GDM1 (cell line): ENCODE data around the gene TXNDC17.
"Not testable (repeated sequence)": the region's sequence is repeated elsewhere in the genome, so short reads cannot be mapped to it uniquely, and the experiment has no call there.

Experiments
- DNase-seq: peaks from one replicate; lab custom pipeline; 2025; lab: John Stamatoyannopoulos, UW

Gene TXNDC17

DNA sequence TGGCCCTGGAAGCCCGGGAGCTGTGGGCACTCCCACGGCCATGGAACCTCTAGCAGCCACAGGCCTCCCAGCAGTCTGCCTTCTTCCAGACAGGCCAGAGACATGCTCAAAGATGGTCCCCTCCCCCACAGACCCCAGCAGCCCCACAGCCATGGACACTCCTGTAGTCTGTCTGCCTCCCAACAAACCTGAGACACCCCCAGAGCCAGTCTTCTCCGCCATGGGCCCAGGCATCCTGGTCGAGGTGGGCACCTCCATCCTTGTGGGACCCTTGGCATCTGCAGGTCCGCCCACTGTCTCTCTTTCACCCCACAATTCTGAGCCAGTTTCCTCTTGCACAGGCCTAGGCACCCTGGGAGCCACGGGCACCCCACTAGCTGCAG is 3.4 kb upstream of the TXNDC17 start:
- DNase-seq: no peak

DNA sequence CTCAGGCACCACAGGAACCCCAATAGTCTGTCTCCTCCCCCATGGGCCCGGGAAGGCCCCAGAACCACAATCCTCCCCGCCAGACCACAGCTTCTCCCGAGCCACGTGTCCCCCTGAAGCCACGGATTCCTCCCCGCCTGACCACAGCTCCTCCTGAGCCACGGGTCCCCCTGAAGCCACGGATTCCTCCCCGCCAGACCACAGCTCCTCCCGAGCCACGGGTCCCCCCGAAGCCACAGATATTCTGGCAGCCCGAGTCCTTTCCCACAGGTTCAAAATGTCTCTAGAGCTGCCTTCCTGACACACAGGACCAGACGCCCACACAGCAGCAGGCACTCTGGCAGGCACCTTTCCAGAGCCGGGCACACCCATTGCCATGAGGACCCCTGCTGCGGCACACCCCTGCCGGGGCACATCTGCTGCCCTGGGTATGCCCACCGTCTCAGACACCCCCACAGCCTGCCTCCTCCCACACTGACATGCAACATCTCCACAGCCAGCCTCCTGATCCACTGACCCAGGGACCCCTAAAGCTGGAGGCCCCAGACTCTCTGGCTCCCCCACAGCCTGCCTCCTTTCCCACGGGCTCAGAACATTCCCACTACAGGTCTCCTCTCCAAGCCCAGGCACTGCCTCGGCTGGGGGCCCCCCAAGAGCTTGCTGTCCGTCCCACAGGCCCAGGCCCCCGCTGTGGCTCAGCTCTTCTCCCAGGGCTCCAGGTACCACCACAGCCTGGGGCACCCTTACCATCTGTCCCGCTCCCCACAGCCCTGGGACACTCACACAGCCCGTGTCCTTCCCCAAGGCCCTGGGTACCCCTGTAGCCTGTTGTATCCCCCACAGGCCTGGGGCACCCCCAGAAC is 2.6 kb upstream of the TXNDC17 start:
- no peak for DNase-seq

DNA sequence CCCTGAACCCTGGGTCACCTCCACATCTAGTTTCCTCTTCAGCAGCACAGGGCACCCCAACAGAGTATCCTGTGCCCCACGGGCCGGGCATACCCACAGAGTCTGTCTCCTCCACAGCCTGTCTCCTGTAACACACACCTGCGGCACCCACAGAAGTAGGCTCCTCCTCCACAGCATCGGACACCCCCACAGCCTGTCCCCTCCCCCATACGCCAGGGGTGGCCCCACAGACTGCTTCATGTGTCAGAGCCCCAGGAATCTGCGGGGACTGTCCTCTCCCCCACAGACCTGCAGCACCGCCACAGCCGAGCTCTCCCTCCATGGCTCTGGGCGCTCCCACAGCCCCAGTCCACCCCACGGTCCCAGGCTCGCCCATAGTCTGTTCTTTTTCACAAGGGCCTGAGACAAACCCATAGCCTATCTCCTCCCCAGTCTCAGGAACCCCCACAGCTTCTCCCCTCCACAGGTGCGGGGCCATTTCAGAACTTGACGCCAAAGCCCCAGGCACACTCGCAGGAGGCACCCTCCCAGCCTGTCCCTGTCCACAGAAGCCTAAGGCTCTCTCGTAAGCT is 1.8 kb upstream of the TXNDC17 start:
- DNase-seq: no peak

- DNase-seq: no peak
These were observed 999 bp upstream of the TXNDC17 start for GRCh38 chr17:6639586-6640535.

- DNase-seq: no peak
These were observed 495 bp downstream of the TXNDC17 start for GRCh38 chr17:6641247-6641863.

DNA sequence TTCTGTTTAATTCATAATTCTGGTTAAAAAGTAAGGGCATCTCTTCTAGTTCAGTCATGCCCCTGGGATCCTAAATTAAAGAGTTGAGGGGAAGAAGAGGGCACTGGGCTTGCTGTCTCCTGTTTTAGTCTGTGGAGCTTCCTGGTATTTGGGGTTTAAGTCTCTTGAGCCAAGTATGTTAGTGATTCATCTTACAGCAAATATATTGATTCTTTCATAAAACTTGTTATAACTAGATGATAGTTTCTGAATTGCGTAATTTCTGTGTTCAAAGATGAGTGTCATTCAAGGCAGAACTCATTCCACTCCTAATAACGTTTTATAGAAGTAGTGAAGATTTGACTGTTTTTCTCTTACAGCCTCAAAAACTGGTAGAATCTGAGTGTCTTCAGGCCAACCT is 1.7 kb downstream of the TXNDC17 start:
- no peak for DNase-seq

DNA sequence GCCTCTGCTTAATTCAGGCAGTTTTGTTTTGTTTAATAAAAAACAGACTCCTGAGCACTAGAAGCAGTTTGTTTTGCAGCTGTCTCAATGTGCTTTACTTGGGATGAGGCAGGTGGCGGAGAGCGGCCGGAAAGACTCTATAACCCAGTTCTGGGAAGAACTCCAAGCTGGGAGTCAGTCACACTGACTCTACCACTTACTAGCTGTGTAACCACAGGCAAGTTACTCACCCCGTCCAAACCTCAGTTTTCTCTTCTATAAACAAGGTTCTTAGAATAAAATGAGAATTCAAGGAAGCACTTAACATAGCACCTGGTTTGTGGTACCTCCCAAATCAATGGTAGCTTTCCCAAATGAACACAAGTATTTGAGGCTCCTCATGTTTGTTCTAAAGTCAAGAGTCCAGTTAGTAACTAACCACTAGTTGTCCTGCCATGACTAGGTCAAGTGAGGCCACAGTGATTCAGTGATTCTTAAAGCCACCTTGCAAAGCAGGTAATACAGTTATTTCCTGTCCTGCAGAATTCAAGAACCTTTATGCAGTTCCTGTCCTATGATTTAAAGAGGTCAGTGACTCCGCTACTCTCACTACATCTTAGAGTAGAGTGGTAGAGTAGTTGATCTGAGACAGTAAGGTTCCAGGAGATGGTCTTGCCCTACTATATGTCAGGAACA is 2.7 kb downstream of the TXNDC17 start:
- DNase-seq: no peak

DNA sequence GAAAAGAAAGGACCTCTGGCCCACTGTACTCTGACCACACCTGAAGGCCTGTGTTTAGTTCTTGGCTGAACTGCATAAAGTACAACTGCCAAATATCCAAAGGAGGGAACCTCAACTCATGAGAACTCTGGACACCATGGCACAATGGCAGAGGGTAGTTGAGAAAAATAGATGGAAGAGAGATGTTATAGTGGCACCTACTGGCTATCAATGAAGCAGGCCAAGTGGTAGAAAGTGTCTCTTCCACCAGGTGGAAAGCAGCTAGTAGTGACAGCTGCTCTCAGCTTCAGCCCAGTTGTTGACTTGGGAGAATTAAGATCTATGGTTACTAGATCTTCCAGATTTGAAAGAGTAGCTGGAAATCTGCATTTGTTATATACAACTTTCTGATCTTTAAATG is 7.3 kb downstream of the TXNDC17 start:
- DNase-seq: no peak

DNA sequence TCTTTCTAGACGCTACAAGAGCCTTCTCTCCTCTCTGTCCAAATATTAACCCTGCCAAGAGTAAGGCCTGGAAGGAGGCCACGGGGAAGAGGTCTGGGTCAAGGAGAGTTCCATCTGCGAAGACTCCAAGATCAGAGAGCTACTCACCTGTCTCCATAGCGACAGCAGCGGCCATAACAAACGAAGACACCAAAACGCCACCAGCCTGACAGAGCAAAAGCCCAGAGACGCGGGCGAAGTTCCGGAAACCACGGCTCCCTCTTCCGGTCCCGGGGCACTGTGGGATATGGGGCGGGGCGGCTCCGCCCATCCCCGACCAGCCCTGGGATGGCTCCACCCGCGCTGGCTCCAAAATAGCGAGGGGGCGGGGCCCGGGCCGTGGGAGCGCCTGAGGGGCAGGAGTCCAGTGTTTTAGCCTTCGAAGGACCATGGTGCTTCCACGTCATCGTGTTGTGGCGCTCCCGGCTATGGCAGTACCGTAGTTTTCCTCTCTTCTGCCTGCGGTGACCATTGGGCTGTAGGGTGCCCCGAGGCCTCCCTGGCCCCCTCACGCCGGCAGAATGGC is 10.6 kb downstream of the TXNDC17 start, which contains the start of the genes C17orf100 and MED31:
Gene C17orf100 (plus strand): TSS at position 409 of the 565 bp plus-strand sequence. CDS start 152 bp downstream, at position 561.
Gene MED31 (minus strand): TSS at position 252 of the 565 bp plus-strand sequence. CDS start 77 bp downstream, at position 175.
- DNase-seq: peak; percentile 85

GRCh38 chr17:6651919-6652452 is 11.1 kb downstream of the TXNDC17 start:
- no peak for DNase-seq

- DNase-seq: no peak
These were observed 14.2 kb downstream of the TXNDC17 start for GRCh38 chr17:6654841-6655731.

GRCh38 chr17:6655732-6656361 is 15.0 kb downstream of the TXNDC17 start:
- DNase-seq: not testable (repeated sequence)

DNA sequence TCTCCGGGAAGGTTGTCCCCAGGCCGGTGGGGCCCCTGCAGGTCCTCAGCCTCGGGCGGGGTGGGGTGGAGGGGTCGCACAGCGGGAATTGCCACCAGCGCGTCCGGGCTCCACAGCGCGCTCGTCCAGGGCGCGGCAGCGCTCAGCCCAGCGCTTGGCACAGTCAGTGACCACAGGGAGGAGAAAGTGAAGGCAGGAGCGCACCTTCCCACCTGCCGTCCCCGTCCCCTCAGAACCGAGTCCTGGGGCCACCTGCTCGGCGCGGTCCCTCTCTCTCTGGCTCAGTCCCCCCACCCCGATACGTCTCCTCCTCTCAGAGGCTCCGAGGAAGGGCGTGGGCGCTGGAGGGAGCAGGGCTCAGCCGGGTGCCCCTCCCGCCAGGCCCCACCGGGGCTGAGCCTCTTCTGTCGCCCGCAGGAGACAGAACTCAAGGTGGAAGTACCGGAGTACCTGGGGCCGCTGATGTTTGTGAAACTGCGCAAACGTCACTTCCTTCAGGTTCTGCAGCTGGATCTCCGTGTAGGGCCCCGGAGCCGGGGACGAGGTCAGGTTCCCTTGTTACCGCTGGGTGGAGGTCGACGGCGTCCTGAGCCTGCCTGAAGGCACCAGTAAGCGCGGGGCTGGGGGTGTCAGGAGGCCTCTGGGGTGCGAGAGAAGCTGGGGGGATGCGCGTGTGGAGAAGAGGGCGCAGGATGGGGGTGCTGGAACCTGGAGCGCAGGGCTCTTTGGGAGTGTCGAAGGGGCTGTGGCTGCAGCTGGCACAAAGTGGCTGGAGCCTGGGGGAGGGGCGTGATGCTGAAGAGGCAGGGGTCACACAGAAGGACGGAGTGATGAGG is 16.2 kb downstream of the TXNDC17 start:
- not testable (repeated sequence) for DNase-seq

GRCh38 chr17:6657633-6658287 is 16.9 kb downstream of the TXNDC17 start:
- DNase-seq: no peak

DNA sequence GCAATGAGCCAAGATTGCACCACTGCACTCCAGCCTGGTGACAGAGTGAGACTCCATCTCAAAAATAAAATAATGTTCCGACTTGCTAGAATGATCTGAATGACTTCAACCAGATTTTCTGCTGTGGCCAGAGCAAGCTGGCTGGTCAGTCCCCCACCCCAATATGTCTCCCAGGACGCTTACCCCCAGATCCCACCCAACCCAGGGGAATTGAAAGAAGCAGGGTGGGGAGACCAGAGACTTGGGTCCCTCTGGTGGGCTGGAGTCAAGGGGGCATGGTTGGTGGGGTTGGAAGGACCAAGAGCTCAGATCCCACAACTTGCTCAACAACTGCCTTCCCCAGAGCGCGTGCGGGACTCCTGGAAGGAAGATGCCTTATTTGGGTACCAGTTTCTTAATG is 17.6 kb downstream of the TXNDC17 start:
- not testable (repeated sequence) for DNase-seq

DNA sequence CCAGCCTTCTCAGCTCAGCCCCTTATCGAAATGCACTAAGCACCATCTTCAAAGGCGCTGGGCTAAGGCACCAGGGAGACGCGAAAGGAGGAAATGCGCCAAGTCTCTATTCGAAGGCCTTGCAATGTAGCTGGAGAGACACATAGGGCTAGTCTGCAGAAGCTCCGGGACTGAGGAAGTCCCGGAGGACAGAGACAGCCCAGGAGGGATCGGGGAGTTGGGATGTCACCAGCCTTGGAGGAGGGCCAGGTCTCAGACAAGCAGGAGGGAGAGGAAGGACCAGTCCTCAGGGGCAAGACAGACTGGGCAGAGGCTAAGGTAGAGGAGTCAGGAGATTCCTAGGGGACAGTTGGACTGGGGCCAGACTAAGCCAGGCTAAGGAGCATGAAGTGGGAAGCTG is 19.2 kb downstream of the TXNDC17 start:
- no peak for DNase-seq

DNA sequence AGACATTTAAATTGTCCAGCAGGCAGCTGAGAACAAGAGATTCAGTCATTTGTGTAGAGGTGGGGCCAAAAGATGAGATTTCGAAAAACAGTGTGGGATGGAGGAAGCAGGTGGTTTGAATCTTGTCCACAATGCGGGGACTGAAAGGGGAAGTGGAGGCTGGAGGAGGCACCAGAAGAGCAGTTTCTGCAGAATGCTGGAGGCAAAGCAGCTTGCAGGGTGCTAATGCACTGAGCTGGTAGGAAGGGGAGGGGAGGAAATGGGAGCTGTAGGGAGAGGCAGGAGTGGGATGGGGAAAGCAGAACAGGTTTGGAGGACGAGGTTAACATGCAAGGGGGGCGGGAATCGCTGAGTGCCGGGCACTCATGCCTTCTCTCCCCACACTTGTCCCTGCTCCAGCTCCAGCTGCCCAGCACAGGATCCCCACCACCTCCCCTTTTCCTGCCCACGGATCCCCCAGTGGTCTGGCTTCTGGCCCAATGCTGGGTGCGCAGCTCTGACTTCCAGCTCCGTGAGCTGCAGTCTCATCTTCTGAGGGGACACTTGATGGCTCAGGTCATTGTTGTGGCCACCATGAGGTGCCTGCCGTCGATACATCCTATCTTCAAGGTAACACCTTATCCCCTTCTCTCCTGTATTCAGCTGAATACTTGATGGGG is 20.1 kb downstream of the TXNDC17 start:
- DNase-seq: peak; percentile 71
